HepG2 (cell line): ENCODE results near the gene ARHGAP25. TPM values are rescaled to one million over a fixed set of nuclear protein-coding genes. Genes with fewer than 3 reads are reported as not detected.

ENCODE experiments used
- ATAC-seq: fragments of 200-7000 bp; cut with Tn5 transposase; 3 replicates; pipeline ENCODE4 v1.9.1; 2020; ENCODE audit warnings: mild to moderate bottlenecking, moderate library complexity
- BruUV-seq: library from RNA; stranded (reverse); fragments of 400-500 nt; replicated peaks from 2 replicates; lab custom pipeline; 2021; lab: Mats Ljungman, UMichigan
- CTCF ChIA-PET: fragments of 300-600 bp; formaldehyde crosslinking; extraction: SDS; loops from one replicate; lab custom pipeline; 2021; ENCODE audit warnings: low total read pairs, inconsistent platforms, low intra/inter-chr PET ratio; lab: Yijun Ruan, JAX
- POLR2A ChIA-PET: fragments of 350-600 bp; sonication (Branson Sonifier 250); formaldehyde crosslinking; loops from one replicate; lab custom pipeline; 2020; ENCODE audit warnings: antibody characterized with exemption, inconsistent platforms; lab: Yijun Ruan, JAX
- DNase-seq: peaks from one replicate; pipeline ENCODE4 v3.0.0-alpha.2; 2015; ENCODE audit warnings: low spot score
- FAIRE-seq: peaks from 3 replicates; lab custom pipeline; 2011; peaks lifted over from hg19 to GRCh38; lab: Jason Lieb, UNC
- H2AFZ ChIP-seq: one replicate; pipeline ENCODE4 v1.6.1; 2011; ENCODE audit warnings: low read length, inconsistent platforms
- H3K27ac ChIP-seq: fragments of 300-600 bp; 3 replicates; pipeline ENCODE4 v1.8.0; 2011; ENCODE audit warnings: mixed run types, mild to moderate bottlenecking, mixed read lengths, low read length, inconsistent platforms; ENCODE audit not compliant: insufficient read depth; ENCODE audit errors: extremely low read length
- H3K27me3 ChIP-seq, 2 experiments: fragments of 200-600 bp in 1 of 2; 2 replicates in 1 of 2; 3 replicates in 1 of 2; pipeline versions ENCODE4 v1.6.0 to v1.8.0; 2011; ENCODE audit warnings: low read length in 2 of 2, mild to moderate bottlenecking in 2 of 2, moderate library complexity in 2 of 2, inconsistent platforms in 1 of 2; ENCODE audit not compliant: insufficient read depth in 2 of 2, control insufficient read depth in 1 of 2
- H3K36me3 ChIP-seq, 2 experiments: fragments of 200-600 bp in 1 of 2; replicated peaks in 1 of 2; 2 replicates in 1 of 2; 3 replicates in 1 of 2; pipeline versions ENCODE4 v1.5.1 to v1.8.0; 2011; ENCODE audit warnings: low read length in 2 of 2, inconsistent platforms in 1 of 2; ENCODE audit not compliant: insufficient read depth in 2 of 2, control insufficient read depth in 1 of 2
- H3K4me1 ChIP-seq: 2 replicates; pipeline ENCODE4 v1.5.1; 2012; ENCODE audit warnings: low read length, inconsistent platforms; ENCODE audit not compliant: insufficient read depth
- H3K4me2 ChIP-seq: 2 replicates; pipeline ENCODE4 v1.6.0; 2011; ENCODE audit warnings: low read depth, low read length, inconsistent platforms
- H3K4me3 ChIP-seq, 3 experiments: fragments of 200-600 bp in 1 of 3; sonication (generic), shearing (Covaris generic) in 1 of 3; replicated peaks in 1 of 3; 2 replicates each; pipeline ENCODE4 v1.5.1; 2011 to 2016; ENCODE audit warnings: low read length in 3 of 3, inconsistent platforms in 2 of 3, low read depth in 2 of 3, mild to moderate bottlenecking in 2 of 3, control low read depth in 1 of 3, mixed read lengths in 1 of 3; ENCODE audit not compliant: insufficient read depth in 1 of 3
- H3K79me2 ChIP-seq: one replicate; pipeline ENCODE4 v1.6.1; 2011; ENCODE audit warnings: low read length, inconsistent platforms; ENCODE audit not compliant: insufficient read depth
- H3K9ac ChIP-seq: 2 replicates; pipeline ENCODE4 v1.6.0; 2011; ENCODE audit warnings: mild to moderate bottlenecking, low read depth, low read length, inconsistent platforms; ENCODE audit not compliant: insufficient read depth
- H3K9me3 ChIP-seq: 2 replicates; pipeline ENCODE4 v1.5.1; 2012; ENCODE audit warnings: mild to moderate bottlenecking, low read length
- H4K20me1 ChIP-seq: 2 replicates; pipeline ENCODE4 v1.6.0; 2011; ENCODE audit warnings: inconsistent platforms, mild to moderate bottlenecking, low read length, moderate library complexity; ENCODE audit not compliant: insufficient read depth
- FOXC1 ChIP-seq: sonication (generic); formaldehyde crosslinking; IDR thresholded peaks from 2 replicates; pipeline ENCODE4 v1.8.0; 2022; ENCODE audit warnings: mild to moderate bottlenecking, missing genetic modification reagents, borderline replicate concordance
- FOXJ3 ChIP-seq: sonication (generic); formaldehyde crosslinking; IDR thresholded peaks from 2 replicates; pipeline ENCODE4 v1.4.0; 2020; ENCODE audit warnings: missing genetic modification reagents, mild to moderate bottlenecking, borderline replicate concordance
- HMG20A ChIP-seq: IDR thresholded peaks from 2 replicates; pipeline ENCODE4 v1.6.1; 2016; ENCODE audit warnings: borderline replicate concordance
- IKZF5 ChIP-seq: IDR thresholded peaks from 2 replicates; pipeline ENCODE4 v1.6.1; 2018; ENCODE audit warnings: missing genetic modification reagents, mild to moderate bottlenecking, missing compliant biosample characterization
- NCOA1 ChIP-seq: sonication (generic); formaldehyde crosslinking; IDR thresholded peaks from 2 replicates; pipeline ENCODE4 v1.9.0; 2021; ENCODE audit warnings: missing genetic modification reagents
- TBP ChIP-seq: sonication (generic); formaldehyde crosslinking; IDR thresholded peaks from 2 replicates; pipeline ENCODE4 v1.5.0; 2020; ENCODE audit warnings: missing genetic modification reagents
- TEF ChIP-seq: sonication (generic); formaldehyde crosslinking; IDR thresholded peaks from 2 replicates; pipeline ENCODE4 v1.5.0; 2020; ENCODE audit warnings: missing genetic modification reagents
- TFDP2 ChIP-seq: sonication (generic); formaldehyde crosslinking; IDR thresholded peaks from 2 replicates; pipeline ENCODE4 v1.4.0; 2020; ENCODE audit warnings: missing genetic modification reagents
- ZBED4 ChIP-seq: sonication (generic); formaldehyde crosslinking; IDR thresholded peaks from 2 replicates; pipeline ENCODE4 v1.4.0; 2020; ENCODE audit warnings: missing genetic modification reagents, borderline replicate concordance
- ZNF512 ChIP-seq: sonication (generic); formaldehyde crosslinking; IDR thresholded peaks from 2 replicates; pipeline ENCODE4 v1.4.0; 2020; ENCODE audit warnings: mild to moderate bottlenecking, missing genetic modification reagents
- ZNF563 ChIP-seq: sonication (generic); formaldehyde crosslinking; IDR thresholded peaks from 2 replicates; pipeline ENCODE4 v1.8.0; 2022; ENCODE audit warnings: mild to moderate bottlenecking, moderate library complexity, missing genetic modification reagents
- WGBS: methylation state at CpG from one replicate; pipeline ENCODE4 v1.1.6; 2017; ENCODE audit warnings: low lambda C conversion rate; 5-methylcytosine and 5-hydroxymethylcytosine counted together
- in situ Hi-C: cut with HindIII; loops from 2 replicates; pipeline ENCODE4 v1.10.0; 2017; ENCODE audit warnings: low pct_unique_long_range_greater_than_20kb; ENCODE audit not compliant: extremely low pct_ligation_motif_present
- intact Hi-C: fragments of 100-400 bp; cut with micrococcal nuclease; formaldehyde crosslinking; loops from one replicate; pipeline ENCODE4 v1.10.0; 2022; ENCODE audit not compliant: unreplicated experiment
- polyA plus RNA-seq, 8 experiments: library from polyadenylated mRNA; depleted of rRNA in 3 of 8; stranded (reverse) in 7 of 8; unstranded in 1 of 8; fragments of >200 nt; fragmentation: Illumina TruSeq in 4 of 8; extraction: Trizol in 4 of 8; gene quantifications; 2 replicates each; pipeline versions ENCODE4 v1.2.1 to v1.2.3, GENCODE V29; 2011 to 2016; ENCODE audit warnings: low read depth in 4 of 8, missing spikeins in 1 of 8, mixed read lengths in 1 of 8; ENCODE audit not compliant: insufficient read depth in 1 of 8
- total RNA-seq, 5 experiments: library from RNA; depleted of rRNA; stranded (reverse); fragments of >200 nt; fragmentation: Illumina TruSeq; extraction: Trizol; gene quantifications; 2 replicates each; pipeline ENCODE4 v1.2.3, GENCODE V29; 2016; ENCODE audit warnings: low read depth in 1 of 5

Gene ARHGAP25
- total and polyA plus RNA-seq, 2 of the 13 experiments (the other 11 are each of a cell fraction or from before 2014, with no cell fraction given) = not detected

GRCh38 chr2:68726608-68727367, 7.8 kb upstream of the ARHGAP25 start (continued):
- TF ChIP-seq TEF (CRISPR knock-in tag) (no peak), FOXJ3 (no peak)
- TF ChIP-seq, all 625 proteins: peak for 2

- ATAC-seq (no peak), FAIRE-seq (no peak), DNase-seq (no peak)
- intact Hi-C loops (no loop called here), in situ Hi-C loops (no loop called here)
- H3K36me3 ChIP-seq = no peaks in the 10 kb centered on the region
- no peak overlapping the region for H3K4me3 ChIP-seq
- no peak overlapping the region for H3K27ac ChIP-seq
- CTCF ChIA-PET = no interaction called here
- H3K27me3 ChIP-seq = peaks cover 0 to 29% of the 10 kb centered on the region in 2 experiments; a peak in 3 of 5 replicates
- H3K4me2 ChIP-seq = no peak overlapping the region
- no peaks in the 10 kb centered on the region for H3K9me3 ChIP-seq
- WGBS = under 1% methylated on average over 6 of the region's 6 CpGs
- H3K4me1 ChIP-seq = no peaks in the 10 kb centered on the region
- POLR2A ChIA-PET = no interaction called here
- no peak overlapping the region for H2AFZ ChIP-seq
- BruUV-seq = no TSS peak
- H3K79me2 ChIP-seq = no peaks in the 10 kb centered on the region
- H3K9ac ChIP-seq = no peak overlapping the region
- no peaks in the 10 kb centered on the region for H4K20me1 ChIP-seq
- no peak for TF ChIP-seq ZBED4 (CRISPR knock-in tag)
- TF ChIP-seq HMG20A (CRISPR knock-in tag) = no peak
- TF ChIP-seq FOXC1 (CRISPR knock-in tag) = no peak
- TF ChIP-seq ZNF563 (CRISPR knock-in tag) = no peak
- no peak for TF ChIP-seq NCOA1
- TF ChIP-seq TFDP2 (CRISPR knock-in tag) = no peak
- no peak for TF ChIP-seq TBP
- TF ChIP-seq IKZF5 (CRISPR knock-in tag) = no peak
- TF ChIP-seq ZNF512 (CRISPR knock-in tag) = no peak
These were observed 6.8 kb upstream of the ARHGAP25 start for GRCh38 chr2:68727683-68728375.
